ENCODE results near the gene PLEKHB1. TPM values are rescaled to one million over a fixed set of nuclear protein-coding genes. Genes with fewer than 3 reads are reported as not detected.
"Not testable (repeated sequence)": the region's sequence is repeated elsewhere in the genome, so short reads cannot be mapped to it uniquely, and the experiment has no call there.

Gene PLEKHB1
- total RNA-seq, 2 experiments from 2014 or later: 8.4 to 8.6 TPM

GRCh38 chr11:73663604-73664495, 17.5 kb downstream of the PLEKHB1 start:
- DNase-seq: no peak
- no peaks in the 10 kb centered on the region for H3K9me3 Mint-ChIP-seq
- H3K27me3 Mint-ChIP-seq: no peaks in the 10 kb centered on the region
- no peaks in the 10 kb centered on the region for H3K36me3 Mint-ChIP-seq (ENCODE audit: low read depth)
- ChIA-PET POLR2A (no interaction called here), CTCF (interaction anchor here (1.2 to 7.1 kb wide), 2 partner anchors 38 to 313 kb away, joined by 4 to 126 read pairs; no protein-coding TSS in a partner anchor)
- no peak overlapping the region for H3K4me3 Mint-ChIP-seq
- peaks cover 7% of the 10 kb centered on the region for H3K4me1 Mint-ChIP-seq
- H3K27ac Mint-ChIP-seq: no peak overlapping the region

GRCh38 chr11:73664877-73665276, 18.5 kb downstream of the PLEKHB1 start:
- ChIA-PET POLR2A (no interaction called here), CTCF (interaction anchor here (1.2 kb wide), 1 partner anchor 271 kb away, joined by 3 read pairs; no protein-coding TSS in a partner anchor)
- no peak overlapping the region for H3K4me3 Mint-ChIP-seq
- no peaks in the 10 kb centered on the region for H3K27me3 Mint-ChIP-seq
- H3K4me1 Mint-ChIP-seq: peaks cover 7% of the 10 kb centered on the region
- H3K36me3 Mint-ChIP-seq (ENCODE audit: low read depth): no peaks in the 10 kb centered on the region
- H3K9me3 Mint-ChIP-seq: no peaks in the 10 kb centered on the region
- DNase-seq: no peak
- no peak overlapping the region for H3K27ac Mint-ChIP-seq

GRCh38 chr11:73667891-73668290, 21.5 kb downstream of the PLEKHB1 start:
- Mint-ChIP-seq H3K36me3 (ENCODE audit: low read depth) (no peaks in the 10 kb centered on the region), H3K27ac (no peak overlapping the region), H3K4me3 (no peak overlapping the region), H3K9me3 (no peaks in the 10 kb centered on the region), H3K4me1 (peaks cover 2% of the 10 kb centered on the region), H3K27me3 (no peaks in the 10 kb centered on the region)
- ChIA-PET CTCF (no interaction called here), POLR2A (no interaction called here)
- no peak for DNase-seq

GRCh38 chr11:73670808-73671207, 24.4 kb downstream of the PLEKHB1 start:
- H3K4me3 Mint-ChIP-seq: no peak overlapping the region
- no peaks in the 10 kb centered on the region for H3K4me1 Mint-ChIP-seq
- no peaks in the 10 kb centered on the region for H3K36me3 Mint-ChIP-seq (ENCODE audit: low read depth)
- ChIA-PET POLR2A (interaction anchor here (1.4 kb wide), 1 partner anchor 10 kb away, joined by 4 read pairs; no protein-coding TSS in a partner anchor), CTCF (interaction anchor here (3.3 kb wide), 1 partner anchor 10 kb away, joined by 15 read pairs; no protein-coding TSS in a partner anchor)
- no peak overlapping the region for H3K27ac Mint-ChIP-seq
- no peaks in the 10 kb centered on the region for H3K27me3 Mint-ChIP-seq
- no peak for DNase-seq
- no peaks in the 10 kb centered on the region for H3K9me3 Mint-ChIP-seq

GRCh38 chr11:73671701-73672100, 25.3 kb downstream of the PLEKHB1 start:
- CTCF ChIA-PET: interaction anchor here (0.8 to 3.3 kb wide), 2 partner anchors 11 to 46 kb away, joined by 3 to 15 read pairs; no protein-coding TSS in a partner anchor
- POLR2A ChIA-PET: interaction anchor here (1.4 kb wide), 1 partner anchor 11 kb away, joined by 4 read pairs; no protein-coding TSS in a partner anchor

GRCh38 chr11:73676552-73676951, 30.2 kb downstream of the PLEKHB1 start:
- H3K36me3 Mint-ChIP-seq (ENCODE audit: low read depth): peaks cover 25% of the 10 kb centered on the region
- POLR2A ChIA-PET, DNase-seq, H3K4me3 Mint-ChIP-seq, H3K9me3 Mint-ChIP-seq, H3K27ac Mint-ChIP-seq, H3K27me3 Mint-ChIP-seq, H3K4me1 Mint-ChIP-seq: not testable (repeated sequence)
- CTCF ChIA-PET: interaction anchor here (0.8 kb wide), 1 partner anchor 18 kb away, joined by 3 read pairs; no protein-coding TSS in a partner anchor

More at GRCh38 chr11:73671701-73672100, 25.3 kb downstream of the PLEKHB1 start:
- H3K27me3 Mint-ChIP-seq: no peaks in the 10 kb centered on the region
- H3K9me3 Mint-ChIP-seq: no peaks in the 10 kb centered on the region
- H3K4me1 Mint-ChIP-seq: no peaks in the 10 kb centered on the region
- H3K4me3 Mint-ChIP-seq: no peak overlapping the region
- no peak for DNase-seq
- no peak overlapping the region for H3K27ac Mint-ChIP-seq
- peaks cover 2% of the 10 kb centered on the region for H3K36me3 Mint-ChIP-seq (ENCODE audit: low read depth)

- H3K9me3 Mint-ChIP-seq: no peaks in the 10 kb centered on the region
- no peaks in the 10 kb centered on the region for H3K27me3 Mint-ChIP-seq
- no peaks in the 10 kb centered on the region for H3K4me1 Mint-ChIP-seq
- ChIA-PET CTCF (interaction anchor here (0.6 kb wide), 1 partner anchor 812 kb away, joined by 3 read pairs; no protein-coding TSS in a partner anchor), POLR2A (interaction anchor here (1.0 kb wide), 1 partner anchor 18 kb away, joined by 3 read pairs; no protein-coding TSS in a partner anchor)
- H3K36me3 Mint-ChIP-seq (ENCODE audit: low read depth): peaks cover 33% of the 10 kb centered on the region
- no peak overlapping the region for H3K27ac Mint-ChIP-seq
- no peak for DNase-seq
- no peak overlapping the region for H3K4me3 Mint-ChIP-seq
These were observed 34.3 kb downstream of the PLEKHB1 start for GRCh38 chr11:73680687-73681086.

- no peak overlapping the region for H3K4me3 Mint-ChIP-seq
- ChIA-PET CTCF (interaction anchor here (0.6 to 1.0 kb wide), 2 partner anchors 44 to 343 kb away, joined by 3 to 4 read pairs; no protein-coding TSS in a partner anchor), POLR2A (no interaction called here)
- H3K27ac Mint-ChIP-seq: no peak overlapping the region
- H3K36me3 Mint-ChIP-seq (ENCODE audit: low read depth): peaks cover 15% of the 10 kb centered on the region
- H3K4me1 Mint-ChIP-seq: no peaks in the 10 kb centered on the region
- H3K9me3 Mint-ChIP-seq: no peaks in the 10 kb centered on the region
- no peak for DNase-seq
- no peaks in the 10 kb centered on the region for H3K27me3 Mint-ChIP-seq
These were observed 47.6 kb downstream of the PLEKHB1 start for GRCh38 chr11:73693899-73694525.

GRCh38 chr11:73705053-73705452, 58.7 kb downstream of the PLEKHB1 start:
- no peaks in the 10 kb centered on the region for H3K4me1 Mint-ChIP-seq
- H3K36me3 Mint-ChIP-seq (ENCODE audit: low read depth): peaks cover 16% of the 10 kb centered on the region
- POLR2A ChIA-PET: no interaction called here

GRCh38 chr11:73710964-73711363, 64.6 kb downstream of the PLEKHB1 start:
- DNase-seq: no peak
- Mint-ChIP-seq H3K9me3 (no peaks in the 10 kb centered on the region), H3K27me3 (no peaks in the 10 kb centered on the region), H3K36me3 (ENCODE audit: low read depth) (peaks cover 27% of the 10 kb centered on the region), H3K27ac (no peak overlapping the region), H3K4me1 (peaks cover 2% of the 10 kb centered on the region), H3K4me3 (no peak overlapping the region)
- ChIA-PET CTCF (no interaction called here), POLR2A (no interaction called here)

More at GRCh38 chr11:73705053-73705452, 58.7 kb downstream of the PLEKHB1 start:
- Mint-ChIP-seq H3K9me3 (no peaks in the 10 kb centered on the region), H3K27ac (no peak overlapping the region), H3K4me3 (no peak overlapping the region), H3K27me3 (no peaks in the 10 kb centered on the region)
- no peak for DNase-seq
- CTCF ChIA-PET: interaction anchor here (0.6 to 1.0 kb wide), 2 partner anchors 44 to 101 kb away, joined by 3 to 4 read pairs; no protein-coding TSS in a partner anchor

Other genes with a start within 250 kb of the PLEKHB1 start
- 10 to 100 TPM; 22.2 to 24.0 TPM for gene FAM168A, start 48.5 kb upstream of the PLEKHB1 start, total RNA-seq
- gene RAB6A, start 114.5 kb downstream of the PLEKHB1 start, total RNA-seq: 100 to 1,000 TPM; 104 to 108 TPM
- gene MRPL48, start 141.3 kb downstream of the PLEKHB1 start, total RNA-seq: 10 to 100 TPM; 35.9 to 45.5 TPM
- gene COA4, start 230.3 kb downstream of the PLEKHB1 start, total RNA-seq: 10 to 100 TPM; 49.8 to 51.5 TPM
- 10 to 100 TPM; 21.6 TPM for gene PAAF1, start 230.4 kb downstream of the PLEKHB1 start, total RNA-seq